NCI-H2107 treated with DMSO at 0.1 percent for 48 hours (cell line): Measurements from ENCODE around the gene SCMH1.
A peak's percentile ranks its signal among the peaks of the same experiment; 100 is the strongest.

Experiments
- DNase-seq: peaks from one replicate; lab custom pipeline; 2025; ENCODE audit not compliant: unreplicated experiment; lab: John Stamatoyannopoulos, UW

Gene SCMH1

DNA sequence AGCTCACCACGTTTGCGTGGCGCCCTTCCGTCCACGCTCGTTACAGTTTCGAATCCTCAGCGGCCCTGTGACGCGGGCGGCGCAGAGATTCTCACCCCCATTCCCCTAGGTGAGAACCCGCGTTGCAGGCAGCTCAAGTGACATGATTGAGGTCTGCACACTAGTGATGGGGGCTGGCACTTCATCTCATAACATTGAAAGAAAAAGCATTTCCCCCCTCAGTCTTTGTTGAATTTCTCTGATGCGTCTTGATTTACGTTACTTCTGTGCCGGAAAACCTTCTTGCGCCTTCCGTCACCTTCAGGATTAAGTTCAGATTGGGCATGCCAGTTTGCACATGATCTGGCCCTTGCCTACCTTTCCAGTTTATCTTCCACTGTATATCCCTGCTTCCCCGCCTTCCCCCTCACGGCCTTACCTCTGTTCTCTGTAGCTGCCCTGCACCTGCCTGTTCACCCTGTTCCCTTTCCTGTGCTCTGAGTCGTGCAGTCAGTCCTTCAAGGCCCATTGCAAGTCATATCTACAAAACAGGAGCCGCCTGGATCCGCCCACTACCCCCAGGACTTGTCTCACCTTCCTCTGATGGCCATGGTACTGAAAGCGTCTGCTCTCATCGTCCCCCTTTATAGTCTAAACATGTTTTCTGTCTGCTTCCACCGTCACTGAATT, 261.5 kb downstream of the SCMH1 start:
- peak; percentile 46 for DNase-seq

DNA sequence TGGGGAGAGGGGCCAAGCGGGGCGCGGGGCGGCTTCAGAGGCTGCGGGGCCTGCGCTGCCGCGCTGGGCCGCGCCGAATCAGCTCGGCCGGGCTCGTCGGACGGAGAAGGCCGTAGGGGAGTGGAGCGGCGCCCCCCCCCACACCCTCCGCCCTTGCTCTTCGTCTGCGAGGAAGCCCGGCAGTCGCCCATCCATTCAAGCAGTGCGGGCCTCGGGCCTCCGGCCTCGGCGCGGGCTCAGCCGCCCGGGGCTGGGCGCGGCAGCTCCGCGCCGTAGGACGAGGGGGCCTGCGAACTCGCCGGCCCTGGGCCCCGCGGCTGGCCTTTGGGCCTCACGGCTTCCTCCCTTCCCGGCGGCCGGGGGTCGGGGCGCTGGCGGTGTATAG, 262.0 kb downstream of the SCMH1 start:
- DNase-seq: no peak

GRCh38 chr1:40979241-40980067, 262.7 kb downstream of the SCMH1 start, which contains the start of gene CTPS1:
Gene CTPS1 (plus strand): TSS chr1:40979696. CDS start chr1:40983291, 3,595 bp downstream.
- peak; percentile 82 for DNase-seq

- DNase-seq: no peak
Observed at GRCh38 chr1:40978886-40979240, 263.2 kb downstream of the SCMH1 start.

DNA sequence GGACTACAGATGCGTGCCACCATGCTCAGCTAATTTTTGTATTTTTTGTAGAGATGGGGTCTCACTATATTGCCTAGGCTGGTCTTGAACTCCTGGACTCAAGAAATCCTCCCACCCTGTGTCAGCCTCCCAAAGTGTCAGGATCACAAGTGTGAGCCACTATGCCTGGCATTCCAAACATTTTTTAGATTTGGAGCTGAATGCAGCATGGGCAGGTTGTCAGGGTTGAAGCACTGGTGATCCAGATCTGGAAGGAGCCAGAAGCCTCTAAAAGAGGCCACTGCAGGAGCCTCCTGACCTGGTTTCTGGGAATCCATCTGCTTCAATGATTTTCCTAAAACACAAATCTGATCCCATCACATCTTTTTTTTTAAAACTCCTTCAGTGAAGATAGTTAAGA, 264.4 kb downstream of the SCMH1 start:
- no peak for DNase-seq
